ENCODE results near the gene SLC29A4.

- TF ChIP-seq POLR2AphosphoS5 (IDR thresholded peaks at IDR 0.05; ENCODE audit: low read depth, low read length) = no peak
- no peak for TF ChIP-seq ATF2 (IDR thresholded peaks at IDR 0.05; ENCODE audit: low read length)
Observed at GRCh38 chr7:5337047-5337446, 54.3 kb downstream of the SLC29A4 start.
